HepG2 (cell line): ENCODE results near the gene ARL4D. TPM values are rescaled to one million over a fixed set of nuclear protein-coding genes. Genes with fewer than 3 reads are reported as not detected.
A peak's percentile ranks its signal among the peaks of the same experiment; 100 is the strongest.

ENCODE experiments used
- ATAC-seq: fragments of 200-7000 bp; cut with Tn5 transposase; 3 replicates; pipeline ENCODE4 v1.9.1; 2020; ENCODE audit warnings: mild to moderate bottlenecking, moderate library complexity
- BruUV-seq: library from RNA; stranded (reverse); fragments of 400-500 nt; replicated peaks from 2 replicates; lab custom pipeline; 2021; lab: Mats Ljungman, UMichigan
- CTCF ChIA-PET: fragments of 300-600 bp; formaldehyde crosslinking; extraction: SDS; loops from one replicate; lab custom pipeline; 2021; ENCODE audit warnings: low total read pairs, inconsistent platforms, low intra/inter-chr PET ratio; lab: Yijun Ruan, JAX
- POLR2A ChIA-PET: fragments of 350-600 bp; sonication (Branson Sonifier 250); formaldehyde crosslinking; loops from one replicate; lab custom pipeline; 2020; ENCODE audit warnings: antibody characterized with exemption, inconsistent platforms; lab: Yijun Ruan, JAX
- DNase-seq: peaks from one replicate; pipeline ENCODE4 v3.0.0-alpha.2; 2015; ENCODE audit warnings: low spot score
- FAIRE-seq: peaks from 3 replicates; lab custom pipeline; 2011; peaks lifted over from hg19 to GRCh38; lab: Jason Lieb, UNC
- H2AFZ ChIP-seq: one replicate; pipeline ENCODE4 v1.6.1; 2011; ENCODE audit warnings: low read length, inconsistent platforms
- H3K27ac ChIP-seq: fragments of 300-600 bp; 3 replicates; pipeline ENCODE4 v1.8.0; 2011; ENCODE audit warnings: mixed run types, mild to moderate bottlenecking, mixed read lengths, low read length, inconsistent platforms; ENCODE audit not compliant: insufficient read depth; ENCODE audit errors: extremely low read length
- H3K27me3 ChIP-seq, 2 experiments: fragments of 200-600 bp in 1 of 2; 2 replicates in 1 of 2; 3 replicates in 1 of 2; pipeline versions ENCODE4 v1.6.0 to v1.8.0; 2011; ENCODE audit warnings: low read length in 2 of 2, mild to moderate bottlenecking in 2 of 2, moderate library complexity in 2 of 2, inconsistent platforms in 1 of 2; ENCODE audit not compliant: insufficient read depth in 2 of 2, control insufficient read depth in 1 of 2
- H3K36me3 ChIP-seq, 2 experiments: fragments of 200-600 bp in 1 of 2; replicated peaks in 1 of 2; 2 replicates in 1 of 2; 3 replicates in 1 of 2; pipeline versions ENCODE4 v1.5.1 to v1.8.0; 2011; ENCODE audit warnings: low read length in 2 of 2, inconsistent platforms in 1 of 2; ENCODE audit not compliant: insufficient read depth in 2 of 2, control insufficient read depth in 1 of 2
- H3K4me1 ChIP-seq: 2 replicates; pipeline ENCODE4 v1.5.1; 2012; ENCODE audit warnings: low read length, inconsistent platforms; ENCODE audit not compliant: insufficient read depth
- H3K4me2 ChIP-seq: 2 replicates; pipeline ENCODE4 v1.6.0; 2011; ENCODE audit warnings: low read depth, low read length, inconsistent platforms
- H3K4me3 ChIP-seq, 3 experiments: fragments of 200-600 bp in 1 of 3; sonication (generic), shearing (Covaris generic) in 1 of 3; replicated peaks in 1 of 3; 2 replicates each; pipeline ENCODE4 v1.5.1; 2011 to 2016; ENCODE audit warnings: low read length in 3 of 3, inconsistent platforms in 2 of 3, low read depth in 2 of 3, mild to moderate bottlenecking in 2 of 3, control low read depth in 1 of 3, mixed read lengths in 1 of 3; ENCODE audit not compliant: insufficient read depth in 1 of 3
- H3K79me2 ChIP-seq: one replicate; pipeline ENCODE4 v1.6.1; 2011; ENCODE audit warnings: low read length, inconsistent platforms; ENCODE audit not compliant: insufficient read depth
- H3K9ac ChIP-seq: 2 replicates; pipeline ENCODE4 v1.6.0; 2011; ENCODE audit warnings: mild to moderate bottlenecking, low read depth, low read length, inconsistent platforms; ENCODE audit not compliant: insufficient read depth
- H3K9me3 ChIP-seq: 2 replicates; pipeline ENCODE4 v1.5.1; 2012; ENCODE audit warnings: mild to moderate bottlenecking, low read length
- H4K20me1 ChIP-seq: 2 replicates; pipeline ENCODE4 v1.6.0; 2011; ENCODE audit warnings: inconsistent platforms, mild to moderate bottlenecking, low read length, moderate library complexity; ENCODE audit not compliant: insufficient read depth
- ERF ChIP-seq: IDR thresholded peaks from 2 replicates; pipeline ENCODE4 v1.6.1; 2018; ENCODE audit warnings: missing biosample characterization, missing genetic modification reagents
- HNRNPLL ChIP-seq: fragments of 200-400 bp; formaldehyde crosslinking; IDR thresholded peaks from 2 replicates; pipeline ENCODE4 v1.6.1; 2017; ENCODE audit warnings: mild to moderate bottlenecking, low read depth, low read length; ENCODE audit not compliant: poor library complexity, severe bottlenecking
- NPAS2 ChIP-seq: sonication (generic); formaldehyde crosslinking; IDR thresholded peaks from 2 replicates; pipeline ENCODE4 v1.8.0; 2022; ENCODE audit warnings: mild to moderate bottlenecking, missing genetic modification reagents, borderline replicate concordance
- NR2F6 ChIP-seq, 2 experiments: IDR thresholded peaks; 2 replicates each; pipeline ENCODE4 v1.6.1; 2016; ENCODE audit warnings: antibody characterized with exemption in 1 of 2, mild to moderate bottlenecking in 1 of 2
- SCMH1 ChIP-seq: sonication (generic); formaldehyde crosslinking; IDR thresholded peaks from 2 replicates; pipeline ENCODE4 v1.9.0; 2021; ENCODE audit warnings: missing genetic modification reagents, mild to moderate bottlenecking, borderline replicate concordance
- SOX13 ChIP-seq, 3 experiments: fragments of 450-650 bp in 1 of 3; sonication (generic) in 1 of 3; formaldehyde crosslinking in 1 of 3; IDR thresholded peaks in 2 of 3; conservative IDR thresholded peaks in 1 of 3; 2 replicates each; pipeline versions ENCODE4 v1.5.0 to v1.6.1; 2016 to 2020; ENCODE audit warnings: antibody characterized with exemption in 1 of 3, mild to moderate bottlenecking in 1 of 3, missing compliant biosample characterization in 1 of 3, missing genetic modification reagents in 1 of 3, moderate library complexity in 1 of 3
- SOX6 ChIP-seq, 2 experiments: fragments of 450-650 bp in 1 of 2; sonication (generic) in 1 of 2; formaldehyde crosslinking in 1 of 2; IDR thresholded peaks; 2 replicates each; pipeline versions ENCODE4 v1.4.0 to v1.6.1; 2017 to 2020; ENCODE audit warnings: antibody characterized with exemption in 1 of 2, mild to moderate bottlenecking in 1 of 2, missing genetic modification reagents in 1 of 2
- THAP11 ChIP-seq: IDR thresholded peaks from 2 replicates; pipeline ENCODE4 v1.6.1; 2016; ENCODE audit warnings: missing biosample characterization, missing genetic modification reagents
- TIGD3 ChIP-seq: sonication (generic); formaldehyde crosslinking; IDR thresholded peaks from 2 replicates; pipeline ENCODE4 v1.5.1; 2020; ENCODE audit warnings: mild to moderate bottlenecking, missing genetic modification reagents, borderline replicate concordance
- ZBTB25 ChIP-seq: IDR thresholded peaks from 2 replicates; pipeline ENCODE4 v1.6.1; 2018; ENCODE audit warnings: missing genetic modification reagents
- ZMYM3 ChIP-seq: sonication (generic); formaldehyde crosslinking; IDR thresholded peaks from 2 replicates; pipeline ENCODE4 v1.5.1; 2020; ENCODE audit warnings: mild to moderate bottlenecking, missing genetic modification reagents
- ZNF367 ChIP-seq: sonication (generic); formaldehyde crosslinking; IDR thresholded peaks from 2 replicates; pipeline ENCODE4 v1.4.0; 2020; ENCODE audit warnings: missing genetic modification reagents, borderline replicate concordance
- ZNF770 ChIP-seq: sonication (generic); formaldehyde crosslinking; IDR thresholded peaks from 2 replicates; pipeline ENCODE4 v1.5.0; 2020; ENCODE audit warnings: mild to moderate bottlenecking, missing genetic modification reagents
- WGBS: methylation state at CpG from one replicate; pipeline ENCODE4 v1.1.6; 2017; ENCODE audit warnings: low lambda C conversion rate; 5-methylcytosine and 5-hydroxymethylcytosine counted together
- in situ Hi-C: cut with HindIII; loops from 2 replicates; pipeline ENCODE4 v1.10.0; 2017; ENCODE audit warnings: low pct_unique_long_range_greater_than_20kb; ENCODE audit not compliant: extremely low pct_ligation_motif_present
- intact Hi-C: fragments of 100-400 bp; cut with micrococcal nuclease; formaldehyde crosslinking; loops from one replicate; pipeline ENCODE4 v1.10.0; 2022; ENCODE audit not compliant: unreplicated experiment
- polyA plus RNA-seq, 8 experiments: library from polyadenylated mRNA; depleted of rRNA in 3 of 8; stranded (reverse) in 7 of 8; unstranded in 1 of 8; fragments of >200 nt; fragmentation: Illumina TruSeq in 4 of 8; extraction: Trizol in 4 of 8; gene quantifications; 2 replicates each; pipeline versions ENCODE4 v1.2.1 to v1.2.3, GENCODE V29; 2011 to 2016; ENCODE audit warnings: low read depth in 4 of 8, missing spikeins in 1 of 8, mixed read lengths in 1 of 8; ENCODE audit not compliant: insufficient read depth in 1 of 8
- total RNA-seq, 5 experiments: library from RNA; depleted of rRNA; stranded (reverse); fragments of >200 nt; fragmentation: Illumina TruSeq; extraction: Trizol; gene quantifications; 2 replicates each; pipeline ENCODE4 v1.2.3, GENCODE V29; 2016; ENCODE audit warnings: low read depth in 1 of 5
- TF ChIP-seq, protein P1 (sequence below): sonication (generic); formaldehyde crosslinking; IDR thresholded peaks from 2 replicates; pipeline ENCODE4 v1.4.0; 2020; ENCODE audit warnings: missing genetic modification reagents, borderline replicate concordance
- TF ChIP-seq, protein P2 (sequence below): sonication (generic); formaldehyde crosslinking; IDR thresholded peaks from 2 replicates; pipeline ENCODE4 v1.5.0; 2020; ENCODE audit warnings: missing genetic modification reagents

The ARL4D gene
- total and polyA plus RNA-seq, 2 of the 13 experiments (the other 11 are each of a cell fraction or from before 2014, with no cell fraction given): 9.0 to 25.9 TPM

- no peaks in the 10 kb centered on the region for H3K36me3 ChIP-seq
- H3K79me2 ChIP-seq: no peaks in the 10 kb centered on the region
- H3K27ac ChIP-seq: no peak overlapping the region
- no peak overlapping the region for H3K9ac ChIP-seq
- peaks cover 62% of the 10 kb centered on the region for H3K4me1 ChIP-seq
- H4K20me1 ChIP-seq: no peaks in the 10 kb centered on the region
- peaks cover 0 to 4% of the 10 kb centered on the region in 2 experiments; a peak in 1 of 5 replicates for H3K27me3 ChIP-seq
- peak; percentile 63 for ATAC-seq
- ChIA-PET CTCF (no interaction called here), POLR2A (interaction anchor here (0.7 to 3.6 kb wide), 8 partner anchors 14 to 58 kb away, joined by 3 to 29 read pairs (median 6); partner anchors contain the start of gene ARL4D)
- FAIRE-seq: peak; percentile 39
- H3K4me3 ChIP-seq: no peak overlapping the region
- intact Hi-C loops: no loop called here
- 39% methylated on average over 6 of the region's 6 CpGs for WGBS
- no peak overlapping the region for H2AFZ ChIP-seq
- H3K9me3 ChIP-seq: no peaks in the 10 kb centered on the region
- in situ Hi-C loops: no loop called here
- BruUV-seq: no TSS peak
- DNase-seq: no peak
- peak overlapping the region; percentile 29 for H3K4me2 ChIP-seq
- TF ChIP-seq HNRNPLL: no peak
- no peak for TF ChIP-seq SCMH1 (CRISPR knock-in tag)
- no peak for TF ChIP-seq SOX13 (IDR thresholded peaks at IDR 0.05)
- peak in 1 of 2 experiments; percentile 16; a peak in 1 of 4 replicates for TF ChIP-seq SOX13 (CRISPR knock-in tag; conservative IDR thresholded peaks at IDR 0.05 in 1 of 2, IDR thresholded peaks at IDR 0.05 in 1 of 2)
- peak; percentile 27; the same call in 1 of the 2 replicates for TF ChIP-seq ERF (CRISPR knock-in tag)
- no peak for TF ChIP-seq TIGD3 (CRISPR knock-in tag)
- TF ChIP-seq, protein P1, sequence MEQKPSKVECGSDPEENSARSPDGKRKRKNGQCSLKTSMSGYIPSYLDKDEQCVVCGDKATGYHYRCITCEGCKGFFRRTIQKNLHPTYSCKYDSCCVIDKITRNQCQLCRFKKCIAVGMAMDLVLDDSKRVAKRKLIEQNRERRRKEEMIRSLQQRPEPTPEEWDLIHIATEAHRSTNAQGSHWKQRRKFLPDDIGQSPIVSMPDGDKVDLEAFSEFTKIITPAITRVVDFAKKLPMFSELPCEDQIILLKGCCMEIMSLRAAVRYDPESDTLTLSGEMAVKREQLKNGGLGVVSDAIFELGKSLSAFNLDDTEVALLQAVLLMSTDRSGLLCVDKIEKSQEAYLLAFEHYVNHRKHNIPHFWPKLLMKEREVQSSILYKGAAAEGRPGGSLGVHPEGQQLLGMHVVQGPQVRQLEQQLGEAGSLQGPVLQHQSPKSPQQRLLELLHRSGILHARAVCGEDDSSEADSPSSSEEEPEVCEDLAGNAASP (CRISPR knock-in tag): 0 out of 2 replicates have a peak, but pooled peaks have one; percentile 13
- 0 out of 2 replicates have a peak, but pooled peaks have one; percentile 4 for TF ChIP-seq THAP11
- no peak for TF ChIP-seq NR2F6 (IDR thresholded peaks at IDR 0.05)
- TF ChIP-seq NR2F6 (CRISPR knock-in tag; IDR thresholded peaks at IDR 0.05): peak; percentile 21; the same call in 1 of the 2 replicates
- no peak for TF ChIP-seq ZNF367
- peak; percentile 35; the same call in 1 of the 2 replicates for TF ChIP-seq ZMYM3 (CRISPR knock-in tag)
- TF ChIP-seq, protein P2, sequence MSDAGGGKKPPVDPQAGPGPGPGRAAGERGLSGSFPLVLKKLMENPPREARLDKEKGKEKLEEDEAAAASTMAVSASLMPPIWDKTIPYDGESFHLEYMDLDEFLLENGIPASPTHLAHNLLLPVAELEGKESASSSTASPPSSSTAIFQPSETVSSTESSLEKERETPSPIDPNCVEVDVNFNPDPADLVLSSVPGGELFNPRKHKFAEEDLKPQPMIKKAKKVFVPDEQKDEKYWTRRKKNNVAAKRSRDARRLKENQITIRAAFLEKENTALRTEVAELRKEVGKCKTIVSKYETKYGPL: no peak
- 0 out of 2 replicates have a peak, but pooled peaks have one; percentile 26 for TF ChIP-seq ZBTB25 (CRISPR knock-in tag)
- TF ChIP-seq NPAS2 (CRISPR knock-in tag): no peak
- TF ChIP-seq ZNF770: peak; percentile 91
- no peak for TF ChIP-seq SOX6 (IDR thresholded peaks at IDR 0.05)
- TF ChIP-seq SOX6 (CRISPR knock-in tag; IDR thresholded peaks at IDR 0.05): peak; percentile 21; the same call in 1 of the 2 replicates
Measured at GRCh38 chr17:43423777-43424455, 25.1 kb downstream of the ARL4D start.
